ENCODE data around the gene HOXD3.

- TF ChIP-seq CTCF (IDR thresholded peaks at IDR 0.05; ENCODE audit: low read depth, low read length) (no peak), POLR2A (IDR thresholded peaks at IDR 0.05; ENCODE audit: extremely low read depth, insufficient read length) (no peak), MYC (IDR thresholded peaks at IDR 0.05; ENCODE audit: low read depth, low read length) (no peak), MAX (IDR thresholded peaks at IDR 0.05; ENCODE audit: low read depth, low read length) (no peak)
Measured at GRCh38 chr2:176202491-176202890, 45.4 kb downstream of the HOXD3 start.
